AG04450 (cell line): ENCODE measurements around the gene ENTPD8. TPM values are rescaled to one million over a fixed set of nuclear protein-coding genes. Genes with fewer than 3 reads are reported as not detected.

Experiments used
- CTCF ChIA-PET: fragments of 300-600, 350-600 bp; formaldehyde crosslinking; extraction: SDS; loops from one replicate; lab custom pipeline; 2022; ENCODE audit warnings: antibody characterized with exemption, inconsistent platforms; lab: Charles Lee
- POLR2A ChIA-PET: fragments of 350-600 bp; formaldehyde crosslinking; extraction: SDS; loops from one replicate; lab custom pipeline; 2021; ENCODE audit warnings: antibody characterized with exemption, inconsistent platforms; lab: Yijun Ruan, JAX
- DNase-seq: peaks from one replicate; pipeline ENCODE4 v3.0.0-alpha.2; 2011; ENCODE audit warnings: low read depth, low spot score
- H3K27ac ChIP-seq: one replicate; pipeline ENCODE4 v1.5.1; 2012; ENCODE audit warnings: low read depth, low read length, control low read depth
- H3K27me3 ChIP-seq: one replicate; pipeline ENCODE4 v1.6.0; 2012; ENCODE audit warnings: low read length; ENCODE audit not compliant: control insufficient read depth, insufficient read depth
- H3K4me3 ChIP-seq: 2 replicates; pipeline ENCODE4 v1.5.1; 2011; ENCODE audit warnings: mild to moderate bottlenecking, low read depth, low read length, control low read depth
- H3K9me3 ChIP-seq: 2 replicates; pipeline ENCODE4 v1.5.1; 2012; ENCODE audit warnings: low read length; ENCODE audit not compliant: control insufficient read depth, insufficient read depth
- polyA plus RNA-seq: library from polyadenylated mRNA; depleted of rRNA; stranded (reverse); fragments of >200 nt; gene quantifications from 2 replicates; pipeline ENCODE4 v1.2.3, GENCODE V29; 2011
- TF ChIP-seq, protein P1 (sequence below): IDR thresholded peaks from 2 replicates; pipeline ENCODE4 v1.5.1; 2011; ENCODE audit warnings: low read depth, low read length, control low read depth, inconsistent platforms

The ENTPD8 gene
- polyA plus RNA-seq, 1 experiment = not detected

DNA sequence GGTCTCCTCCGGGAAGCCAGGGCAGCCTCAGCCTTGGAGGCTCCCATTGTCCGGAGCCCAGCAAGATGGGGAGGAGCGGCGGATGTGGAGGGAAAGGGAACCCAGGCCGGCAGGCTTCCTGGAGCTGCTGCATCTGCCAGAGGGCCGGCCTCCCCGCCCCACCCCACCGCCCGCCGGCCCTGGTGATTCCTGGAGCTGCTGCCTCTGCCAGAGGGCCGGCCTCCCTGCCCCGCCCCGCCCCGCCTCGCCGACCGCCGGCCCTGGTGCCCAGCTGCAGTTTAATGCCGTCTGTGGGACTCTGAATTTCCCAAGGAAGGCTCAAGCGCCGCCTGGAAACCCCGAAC, 49.8 kb downstream of the ENTPD8 start:
- peaks cover 2% of the 10 kb centered on the region for H3K27me3 ChIP-seq

DNA sequence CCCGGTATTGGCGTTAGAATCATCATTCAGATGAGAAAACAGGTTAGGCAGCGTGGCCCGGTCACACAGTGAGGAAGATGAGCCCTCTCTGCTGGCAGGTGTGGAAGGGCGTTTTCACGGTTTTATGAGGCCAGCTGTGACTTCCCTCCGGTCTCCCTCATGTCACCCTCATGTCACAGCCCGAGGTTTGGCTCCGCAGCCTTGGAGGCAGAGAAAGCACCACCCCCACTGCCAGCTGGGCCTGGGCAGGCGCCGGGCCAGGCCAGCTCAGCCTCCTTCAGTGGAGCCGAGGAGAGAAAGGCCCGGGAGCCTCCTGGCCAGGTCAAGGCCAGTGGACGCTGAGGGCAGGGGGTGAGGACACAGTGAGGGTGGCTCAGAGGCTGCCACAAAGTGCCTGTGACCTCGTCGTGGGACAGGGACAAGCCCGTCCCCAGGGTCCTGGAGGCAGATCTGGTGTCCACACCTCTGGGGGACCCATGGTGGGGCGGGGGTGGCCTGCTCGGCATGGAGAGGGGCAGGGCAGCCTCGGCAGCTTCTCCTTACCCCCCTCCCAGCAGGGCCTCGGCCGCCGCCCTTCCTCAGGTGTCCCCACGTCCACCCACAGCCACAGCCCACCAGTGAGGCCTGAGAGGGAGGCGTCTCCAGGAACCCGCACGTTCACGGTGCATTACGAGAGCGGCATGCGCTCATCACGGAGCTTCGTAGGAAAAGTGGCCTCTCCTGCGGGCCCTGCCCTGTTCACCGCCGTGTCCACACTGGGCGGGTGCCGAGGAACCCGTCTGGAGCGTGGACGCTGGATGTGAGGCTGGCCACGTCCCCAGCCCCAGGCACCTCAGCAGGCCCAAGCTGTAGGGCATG, 50.4 kb downstream of the ENTPD8 start:
- no peaks in the 10 kb centered on the region; the same call in 1 of the 2 replicates for H3K9me3 ChIP-seq
- H3K4me3 ChIP-seq = no peak overlapping the region
- TF ChIP-seq, protein P1, sequence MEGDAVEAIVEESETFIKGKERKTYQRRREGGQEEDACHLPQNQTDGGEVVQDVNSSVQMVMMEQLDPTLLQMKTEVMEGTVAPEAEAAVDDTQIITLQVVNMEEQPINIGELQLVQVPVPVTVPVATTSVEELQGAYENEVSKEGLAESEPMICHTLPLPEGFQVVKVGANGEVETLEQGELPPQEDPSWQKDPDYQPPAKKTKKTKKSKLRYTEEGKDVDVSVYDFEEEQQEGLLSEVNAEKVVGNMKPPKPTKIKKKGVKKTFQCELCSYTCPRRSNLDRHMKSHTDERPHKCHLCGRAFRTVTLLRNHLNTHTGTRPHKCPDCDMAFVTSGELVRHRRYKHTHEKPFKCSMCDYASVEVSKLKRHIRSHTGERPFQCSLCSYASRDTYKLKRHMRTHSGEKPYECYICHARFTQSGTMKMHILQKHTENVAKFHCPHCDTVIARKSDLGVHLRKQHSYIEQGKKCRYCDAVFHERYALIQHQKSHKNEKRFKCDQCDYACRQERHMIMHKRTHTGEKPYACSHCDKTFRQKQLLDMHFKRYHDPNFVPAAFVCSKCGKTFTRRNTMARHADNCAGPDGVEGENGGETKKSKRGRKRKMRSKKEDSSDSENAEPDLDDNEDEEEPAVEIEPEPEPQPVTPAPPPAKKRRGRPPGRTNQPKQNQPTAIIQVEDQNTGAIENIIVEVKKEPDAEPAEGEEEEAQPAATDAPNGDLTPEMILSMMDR = no peak
- POLR2A ChIA-PET = no interaction called here
- CTCF ChIA-PET = no interaction called here
- peaks cover 2% of the 10 kb centered on the region for H3K27me3 ChIP-seq
- H3K27ac ChIP-seq = no peak overlapping the region
- no peak for DNase-seq

More for the DNA sequence above, 49.8 kb downstream of the ENTPD8 start:
- TF ChIP-seq, protein P1 = no peak
- no peak overlapping the region for H3K27ac ChIP-seq
- no peaks in the 10 kb centered on the region; the same call in 1 of the 2 replicates for H3K9me3 ChIP-seq
- ChIA-PET CTCF (no interaction called here), POLR2A (no interaction called here)
- DNase-seq = no peak
- H3K4me3 ChIP-seq = no peak overlapping the region

DNA sequence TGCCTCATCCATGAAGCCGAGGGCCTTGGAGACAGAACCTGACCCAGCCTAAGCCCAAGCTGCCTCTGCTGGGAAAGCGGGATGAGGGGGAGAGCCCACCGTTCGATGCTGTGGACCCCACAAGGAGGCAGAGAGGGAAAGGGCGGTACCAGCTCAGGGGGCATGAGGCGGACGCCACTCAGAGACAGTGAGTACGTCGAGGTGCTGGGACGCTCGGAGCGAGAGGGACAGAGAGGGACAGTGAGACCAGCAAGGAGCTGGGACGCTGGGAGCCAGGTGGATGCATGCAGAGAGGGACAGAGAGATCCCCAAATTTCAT, 51.8 kb downstream of the ENTPD8 start:
- Histone ChIP-seq H3K4me3 (no peak overlapping the region), H3K27me3 (peaks cover 2% of the 10 kb centered on the region), H3K27ac (no peak overlapping the region), H3K9me3 (no peaks in the 10 kb centered on the region; the same call in 1 of the 2 replicates)
- POLR2A ChIA-PET = no interaction called here
- DNase-seq = no peak
- CTCF ChIA-PET = no interaction called here
- TF ChIP-seq, protein P1 = no peak

DNA sequence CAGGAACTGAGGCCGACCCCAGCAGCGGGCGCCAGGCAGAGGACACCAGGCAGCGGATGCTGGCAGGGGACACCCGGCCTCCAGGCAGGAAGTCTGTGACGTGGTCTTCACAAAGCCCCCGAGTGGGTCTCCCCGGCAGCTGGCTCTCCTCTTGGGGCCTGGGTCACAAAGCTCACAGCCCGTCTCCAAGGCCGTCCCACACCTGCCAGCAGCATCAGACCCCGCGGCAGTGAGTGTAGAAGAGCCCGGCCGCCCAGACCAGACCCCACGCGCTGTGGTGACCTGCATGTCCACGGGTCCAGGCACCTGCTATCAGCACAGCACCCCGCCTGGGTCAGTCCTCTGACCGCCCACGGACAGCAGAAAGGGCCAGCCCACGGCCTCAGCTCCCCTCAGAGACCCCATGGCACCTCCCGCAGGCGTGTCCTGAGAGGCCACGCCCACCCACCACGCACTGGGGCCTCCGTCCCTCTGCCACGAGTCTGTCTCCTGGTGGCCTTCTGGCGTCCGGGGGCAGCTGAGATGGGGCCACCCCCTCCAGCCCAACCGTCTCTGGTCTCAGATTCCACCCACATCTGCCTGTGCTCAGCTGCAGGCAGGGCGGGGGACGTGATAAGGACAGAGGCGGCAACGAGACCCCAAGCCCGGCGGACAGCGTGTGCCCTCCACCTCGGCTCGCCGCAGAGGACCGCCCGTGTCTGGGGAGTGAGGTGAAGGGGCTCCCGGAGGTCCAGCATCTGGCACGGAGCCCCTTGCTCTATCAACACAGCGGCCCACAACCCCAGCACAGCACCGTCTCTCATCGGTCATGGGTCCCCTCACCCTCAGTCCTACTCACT, 52.3 kb downstream of the ENTPD8 start:
- Histone ChIP-seq H3K9me3 (no peaks in the 10 kb centered on the region; the same call in 1 of the 2 replicates), H3K27me3 (peaks cover 2% of the 10 kb centered on the region), H3K27ac (no peak overlapping the region), H3K4me3 (no peak overlapping the region)
- TF ChIP-seq, protein P1 = no peak
- POLR2A ChIA-PET = no interaction called here
- no peak for DNase-seq
- CTCF ChIA-PET = no interaction called here
